ENCODE measurements around the gene SMIM9. TPM values are rescaled to one million over a fixed set of nuclear protein-coding genes. Genes with fewer than 3 reads are reported as not detected.
"Not testable (repeated sequence)": the region's sequence is repeated elsewhere in the genome, so short reads cannot be mapped to it uniquely, and the experiment has no call there.

The SMIM9 gene
- total and polyA plus RNA-seq, 8 donors = not detected

DNA sequence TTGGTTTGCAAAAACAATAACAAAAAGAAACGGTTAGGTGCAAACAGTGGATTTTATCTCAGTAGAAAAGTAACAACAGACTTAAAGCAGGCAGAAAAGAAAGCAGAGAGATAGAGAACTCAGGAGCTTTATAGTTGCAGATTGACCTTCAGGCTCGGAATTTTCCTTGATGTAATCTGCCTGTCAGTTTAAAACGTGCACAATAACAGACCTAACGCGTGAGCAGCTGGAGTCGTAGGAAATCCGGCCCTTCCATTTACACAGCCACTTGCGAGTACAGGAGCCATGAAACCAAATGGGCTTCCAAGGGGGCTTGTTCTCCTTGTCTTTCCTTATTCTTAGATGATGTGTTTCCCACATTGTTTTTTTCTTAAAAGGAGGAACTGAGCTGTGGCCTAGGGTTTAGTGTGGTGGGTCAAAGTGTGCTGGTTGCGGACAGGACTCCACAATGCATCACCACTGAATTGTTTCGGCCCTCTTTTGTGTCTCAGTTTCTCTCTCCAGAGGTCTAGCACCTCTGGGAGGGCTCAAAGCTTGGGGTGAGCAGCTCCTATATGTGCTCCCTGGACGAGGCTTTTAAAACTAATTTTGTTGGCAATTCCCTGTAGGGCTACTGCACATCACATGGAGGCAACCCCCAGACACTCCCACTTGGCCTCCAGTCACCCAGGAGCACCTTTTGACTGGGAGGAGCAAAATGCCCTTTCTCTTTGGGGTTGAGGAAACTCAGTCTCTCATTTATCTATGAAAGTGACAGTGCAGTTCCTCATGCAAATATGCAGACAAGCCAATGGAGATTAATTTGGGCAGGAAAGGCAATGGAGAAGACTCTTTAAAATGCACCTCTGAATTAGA is 15.3 kb downstream of the SMIM9 start:
- no peaks in the 10 kb centered on the region for H3K27me3 ChIP-seq
- intact Hi-C loops (cut with DNase I; ENCODE audit: low total_unique reads) = no loop called here
- H3K9me3 ChIP-seq = no peaks in the 10 kb centered on the region
- H3K4me3 ChIP-seq = no peak overlapping the region
- H3K27ac ChIP-seq = no peak overlapping the region
- TF ChIP-seq POLR2A (IDR thresholded peaks at IDR 0.05) (no peak), POLR2AphosphoS5 (IDR thresholded peaks at IDR 0.05) (no peak), EP300 (IDR thresholded peaks at IDR 0.05) (no peak)
- TF ChIP-seq, protein P1, sequence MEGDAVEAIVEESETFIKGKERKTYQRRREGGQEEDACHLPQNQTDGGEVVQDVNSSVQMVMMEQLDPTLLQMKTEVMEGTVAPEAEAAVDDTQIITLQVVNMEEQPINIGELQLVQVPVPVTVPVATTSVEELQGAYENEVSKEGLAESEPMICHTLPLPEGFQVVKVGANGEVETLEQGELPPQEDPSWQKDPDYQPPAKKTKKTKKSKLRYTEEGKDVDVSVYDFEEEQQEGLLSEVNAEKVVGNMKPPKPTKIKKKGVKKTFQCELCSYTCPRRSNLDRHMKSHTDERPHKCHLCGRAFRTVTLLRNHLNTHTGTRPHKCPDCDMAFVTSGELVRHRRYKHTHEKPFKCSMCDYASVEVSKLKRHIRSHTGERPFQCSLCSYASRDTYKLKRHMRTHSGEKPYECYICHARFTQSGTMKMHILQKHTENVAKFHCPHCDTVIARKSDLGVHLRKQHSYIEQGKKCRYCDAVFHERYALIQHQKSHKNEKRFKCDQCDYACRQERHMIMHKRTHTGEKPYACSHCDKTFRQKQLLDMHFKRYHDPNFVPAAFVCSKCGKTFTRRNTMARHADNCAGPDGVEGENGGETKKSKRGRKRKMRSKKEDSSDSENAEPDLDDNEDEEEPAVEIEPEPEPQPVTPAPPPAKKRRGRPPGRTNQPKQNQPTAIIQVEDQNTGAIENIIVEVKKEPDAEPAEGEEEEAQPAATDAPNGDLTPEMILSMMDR (IDR thresholded peaks at IDR 0.05) = no peak
- no peaks in the 10 kb centered on the region for H3K36me3 ChIP-seq
- WGBS, 5 donors = 51 to 72% (median 63%) methylated on average over 11 of the region's 11 CpGs
- no peaks in the 10 kb centered on the region for H3K4me1 ChIP-seq
- peak in 1 of 2 donors; percentile 18 for DNase-seq

DNA sequence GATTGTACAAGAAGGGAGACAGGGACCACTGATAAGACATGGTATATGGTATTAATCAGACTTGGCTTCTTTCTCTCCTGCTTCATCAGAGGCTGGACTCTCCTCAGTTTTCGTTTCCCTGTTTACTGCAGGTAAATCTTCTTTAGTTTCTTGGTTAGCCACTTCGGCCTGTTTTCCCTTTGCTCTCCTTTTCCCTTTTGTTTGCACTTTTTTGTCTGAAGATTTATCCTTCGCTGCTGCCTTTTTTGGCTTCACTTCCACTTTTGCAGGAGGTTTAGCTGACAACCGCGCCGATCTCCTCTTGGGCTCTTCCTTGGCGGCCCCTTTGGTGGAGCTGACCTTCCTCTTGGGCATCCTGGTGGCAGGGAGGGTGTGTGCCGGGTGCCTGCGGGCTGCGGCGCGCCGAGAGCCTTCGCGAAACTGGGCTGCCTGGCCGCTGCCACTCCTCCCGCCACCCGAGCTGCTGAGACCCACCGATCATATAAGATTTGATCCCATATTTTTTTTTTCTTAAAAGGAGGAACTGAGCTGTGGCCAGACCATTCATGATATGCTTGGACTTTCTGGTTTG is 17.3 kb downstream of the SMIM9 start:
- H3K4me1 ChIP-seq; H3K27me3 ChIP-seq; intact Hi-C loops (cut with DNase I; ENCODE audit: low total_unique reads); H3K9me3 ChIP-seq; H3K4me3 ChIP-seq; DNase-seq; H3K27ac ChIP-seq; H3K36me3 ChIP-seq: not testable (repeated sequence)
- WGBS, 5 donors = 88 to 97% (median 96%) methylated on average over 17 to 19 of the region's 19 CpGs

DNA sequence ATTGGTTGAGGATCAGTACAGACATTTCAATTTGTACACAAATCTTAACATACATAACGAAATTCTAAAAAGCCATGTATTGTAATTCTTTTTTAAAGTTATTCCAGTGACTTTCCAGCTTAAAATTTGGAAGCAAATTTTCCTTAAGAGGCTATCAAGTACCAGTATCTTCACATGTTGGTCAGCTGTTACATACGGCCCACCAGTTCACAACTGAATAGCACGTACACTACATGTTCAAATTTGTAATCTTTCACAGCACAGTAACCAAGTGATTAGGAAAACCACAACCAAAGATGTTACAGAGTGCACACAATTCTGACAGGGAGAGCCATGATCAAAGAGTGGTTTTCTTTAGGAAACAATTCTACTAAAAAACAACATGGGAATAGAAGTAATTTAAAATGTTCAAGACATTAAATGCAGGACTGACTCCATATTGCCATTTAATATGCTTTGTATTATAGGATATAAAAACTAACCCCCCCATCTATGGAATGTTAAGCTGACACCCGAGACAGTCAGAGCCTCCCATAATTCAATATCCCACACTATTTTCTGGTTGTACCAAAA is 18.1 kb downstream of the SMIM9 start:
- H3K36me3 ChIP-seq; DNase-seq; H3K9me3 ChIP-seq; H3K27ac ChIP-seq; H3K4me3 ChIP-seq; H3K4me1 ChIP-seq; H3K27me3 ChIP-seq; intact Hi-C loops (cut with DNase I; ENCODE audit: low total_unique reads): not testable (repeated sequence)
- WGBS, 5 donors = 73 to 89% (median 85%) methylated on average over 4 of the region's 4 CpGs

DNA sequence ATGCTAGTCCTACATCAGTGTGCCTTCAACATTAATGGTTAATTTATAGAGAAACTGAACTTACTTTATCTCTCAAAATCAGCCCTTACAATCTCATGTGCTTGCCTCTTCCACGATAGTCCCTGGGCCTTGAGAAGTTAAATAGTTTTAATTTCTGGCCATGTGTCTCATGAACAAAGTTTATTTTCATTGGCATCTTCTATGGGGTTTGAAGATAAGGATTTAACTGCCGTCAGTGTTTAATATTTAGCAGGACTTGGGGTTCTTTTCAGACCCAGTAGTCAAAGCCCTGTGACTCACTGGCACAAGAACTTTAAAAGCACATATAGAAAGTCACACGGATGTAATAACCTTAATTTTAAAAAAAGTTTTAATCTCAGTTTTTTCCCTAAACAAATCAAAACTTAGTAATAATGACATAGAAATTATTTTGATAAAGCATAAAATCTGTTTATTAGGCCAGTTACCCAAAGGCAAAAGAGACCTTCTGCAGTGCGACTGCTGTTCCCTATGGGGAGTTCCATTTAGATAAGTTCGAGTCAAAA is 19.1 kb downstream of the SMIM9 start:
- intact Hi-C loops (cut with DNase I; ENCODE audit: low total_unique reads) = no loop called here
- Histone ChIP-seq H3K4me1 (no peaks in the 10 kb centered on the region), H3K4me3 (no peak overlapping the region), H3K36me3 (no peaks in the 10 kb centered on the region), H3K27ac (no peak overlapping the region), H3K27me3 (no peaks in the 10 kb centered on the region), H3K9me3 (no peaks in the 10 kb centered on the region)
- TF ChIP-seq, protein P1 (IDR thresholded peaks at IDR 0.05) = no peak
- no peak for TF ChIP-seq POLR2A (IDR thresholded peaks at IDR 0.05)
- TF ChIP-seq POLR2AphosphoS5 (IDR thresholded peaks at IDR 0.05) = no peak
- no peak for TF ChIP-seq EP300 (IDR thresholded peaks at IDR 0.05)
- DNase-seq = no peak
- 47 to 59% (median 55%) methylated on average over 5 of the region's 5 CpGs for WGBS, 5 donors

DNA sequence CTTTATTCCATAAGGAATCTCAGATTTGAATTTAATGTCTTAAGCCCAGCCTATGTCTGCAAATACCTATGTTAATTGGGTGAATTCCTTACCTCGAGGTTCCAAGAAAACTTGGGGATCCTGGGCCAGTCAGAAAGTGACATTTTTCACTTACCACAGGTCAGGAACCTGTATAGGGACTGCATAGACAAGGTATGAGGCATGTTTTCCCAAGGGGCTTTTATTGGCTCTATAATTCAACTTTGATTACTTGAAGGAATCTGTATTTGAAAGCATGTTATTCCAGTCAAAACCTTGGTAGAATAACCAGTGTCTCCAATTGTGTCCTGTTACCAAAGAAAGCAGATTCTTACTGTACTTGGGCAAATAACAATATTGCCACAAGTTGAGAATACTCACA is 20.7 kb downstream of the SMIM9 start:
- H3K4me3 ChIP-seq = no peak overlapping the region
- intact Hi-C loops (cut with DNase I; ENCODE audit: low total_unique reads) = no loop called here
- WGBS, 5 donors = 0 to 40% (median 16%) methylated on average over 1 of the region's 1 CpG

More for the DNA sequence above, 20.7 kb downstream of the SMIM9 start:
- Histone ChIP-seq H3K27ac (no peak overlapping the region), H3K9me3 (no peaks in the 10 kb centered on the region), H3K36me3 (no peaks in the 10 kb centered on the region), H3K27me3 (no peaks in the 10 kb centered on the region), H3K4me1 (no peaks in the 10 kb centered on the region)
- DNase-seq = no peak
- TF ChIP-seq, protein P1 (IDR thresholded peaks at IDR 0.05) = no peak
- TF ChIP-seq POLR2AphosphoS5 (IDR thresholded peaks at IDR 0.05) (no peak), POLR2A (IDR thresholded peaks at IDR 0.05) (no peak), EP300 (IDR thresholded peaks at IDR 0.05) (no peak)

Measured in stomach (tissue), 9 donors.